AG08396 (cell line): ENCODE measurements around the gene ERMARD.
"Not testable (repeated sequence)": the region's sequence is repeated elsewhere in the genome, so short reads cannot be mapped to it uniquely, and the experiment has no call there.

Experiments
- DNase-seq: peaks from one replicate; pipeline ENCODE4 v3.0.0; 2012; ENCODE audit warnings: low spot score, mixed read lengths

ERMARD gene

GRCh38 chr6:169738204-169738975, 13.0 kb upstream of the ERMARD start:
- DNase-seq = no peak

- DNase-seq = no peak
These were observed 12.4 kb upstream of the ERMARD start for GRCh38 chr6:169738976-169739529.

GRCh38 chr6:169741344-169741743, 10.1 kb upstream of the ERMARD start:
- no peak for DNase-seq

- no peak for DNase-seq
These were observed 6.0 kb upstream of the ERMARD start for GRCh38 chr6:169745405-169745804.

GRCh38 chr6:169746556-169746955, 4.9 kb upstream of the ERMARD start:
- DNase-seq = no peak

- peak; percentile 12 for DNase-seq
These were observed 727 bp downstream of the ERMARD start for GRCh38 chr6:169752074-169752623.

GRCh38 chr6:169755162-169755561, 3.7 kb downstream of the ERMARD start:
- DNase-seq = no peak

- no peak for DNase-seq
These were observed 11.9 kb downstream of the ERMARD start for GRCh38 chr6:169763308-169763707.

GRCh38 chr6:169763881-169764280, 12.5 kb downstream of the ERMARD start:
- no peak for DNase-seq

GRCh38 chr6:169765789-169766188, 14.4 kb downstream of the ERMARD start:
- not testable (repeated sequence) for DNase-seq

- DNase-seq = peak; percentile 58
These were observed 14.8 kb downstream of the ERMARD start for GRCh38 chr6:169766232-169766631.

GRCh38 chr6:169766921-169767736, 15.7 kb downstream of the ERMARD start:
- DNase-seq = no peak

- DNase-seq = no peak
These were observed 22.9 kb downstream of the ERMARD start for GRCh38 chr6:169774347-169774746.

- no peak for DNase-seq
These were observed 23.9 kb downstream of the ERMARD start for GRCh38 chr6:169775321-169775720.

- DNase-seq = no peak
These were observed 25.0 kb downstream of the ERMARD start for GRCh38 chr6:169776379-169776778.

GRCh38 chr6:169777896-169778295, 26.5 kb downstream of the ERMARD start:
- DNase-seq = no peak

GRCh38 chr6:169778646-169779045, 27.2 kb downstream of the ERMARD start:
- DNase-seq = no peak

- DNase-seq = no peak
These were observed 27.8 kb downstream of the ERMARD start for GRCh38 chr6:169779092-169779815.

- DNase-seq = no peak
These were observed 28.5 kb downstream of the ERMARD start for GRCh38 chr6:169779896-169780295.

GRCh38 chr6:169780571-169781091, 29.2 kb downstream of the ERMARD start:
- DNase-seq = peak; percentile 29

GRCh38 chr6:169782966-169783365, 31.5 kb downstream of the ERMARD start:
- DNase-seq = no peak

- DNase-seq = no peak
These were observed 32.0 kb downstream of the ERMARD start for GRCh38 chr6:169783401-169783800.
